Vagina (tissue), 2 donors: Measurements from ENCODE around the gene SGO1.

ENCODE experiments used
- CTCF ChIP-seq, 3 experiments: fragments of 450-650 bp in 2 of 3; fragments of 200-600 bp in 1 of 3; sonication (generic) in 1 of 3; IDR thresholded peaks; one replicate each; pipeline ENCODE4 v1.5.1; 2017 to 2019; ENCODE audit warnings: antibody characterized with exemption in 3 of 3, mild to moderate bottlenecking in 2 of 3, moderate library complexity in 2 of 3
- POLR2AphosphoS5 ChIP-seq, 2 donors: sonication (generic); formaldehyde crosslinking; IDR thresholded peaks; one replicate each; pipeline ENCODE4 v1.9.0; 2017; ENCODE audit warnings: antibody characterized with exemption in 2 of 2, mild to moderate bottlenecking in 2 of 2, low read depth in 1 of 2; ENCODE audit not compliant: insufficient read depth in 1 of 2

GRCh38 chr3:20160230-20160629 is 25.8 kb downstream of the SGO1 start:
- TF ChIP-seq CTCF (IDR thresholded peaks at IDR 0.05) = no peak
- TF ChIP-seq POLR2AphosphoS5 (IDR thresholded peaks at IDR 0.05; ENCODE audit: insufficient read depth in 1 of 2, low read depth in 1 of 2) = no peak
